CD14-positive monocyte (primary cell): ENCODE data around the gene DRC1. TPM values are rescaled to one million over a fixed set of nuclear protein-coding genes. Genes with fewer than 3 reads are reported as not detected.

Experiments
- DNase-seq, 3 donors: peaks; one replicate each; pipeline ENCODE4 v3.0.0-alpha.2; 2011 to 2022
- H2AFZ ChIP-seq: 2 replicates; pipeline ENCODE4 v1.6.0; 2012; ENCODE audit warnings: mild to moderate bottlenecking, low read depth, low read length, inconsistent platforms; ENCODE audit not compliant: insufficient read depth, poor library complexity, severe bottlenecking
- H3K27ac ChIP-seq, 2 donors: 1 replicate in 1 of 2; 2 replicates in 1 of 2; pipeline ENCODE4 v1.5.1; 2012 to 2013; ENCODE audit warnings: low read length in 2 of 2, control low read depth in 1 of 2, inconsistent platforms in 1 of 2, low read depth in 1 of 2, mild to moderate bottlenecking in 1 of 2
- H3K27me3 ChIP-seq, 2 donors: one replicate each; pipeline versions ENCODE4 v1.6.0 to v1.6.1; 2011 to 2013; ENCODE audit warnings: low read length in 2 of 2; ENCODE audit not compliant: control insufficient read depth in 2 of 2, insufficient read depth in 2 of 2
- H3K36me3 ChIP-seq, 2 donors: replicated peaks in 1 of 2; 1 replicate in 1 of 2; 2 replicates in 1 of 2; pipeline versions ENCODE4 v1.5.1 to v1.6.1; 2012 to 2013; ENCODE audit warnings: low read length in 2 of 2, control low read depth in 1 of 2, inconsistent platforms in 1 of 2, mild to moderate bottlenecking in 1 of 2; ENCODE audit not compliant: insufficient read depth in 2 of 2, control insufficient read depth in 1 of 2
- H3K4me1 ChIP-seq, 2 donors: 1 replicate in 1 of 2; 2 replicates in 1 of 2; pipeline versions ENCODE4 v1.5.1 to v1.6.1; 2012 to 2013; ENCODE audit warnings: low read length in 2 of 2, control low read depth in 1 of 2, inconsistent platforms in 1 of 2, mild to moderate bottlenecking in 1 of 2, moderate library complexity in 1 of 2; ENCODE audit not compliant: insufficient read depth in 2 of 2, control insufficient read depth in 1 of 2
- H3K4me2 ChIP-seq: replicated peaks from 2 replicates; pipeline ENCODE3; 2012; ENCODE audit warnings: low read length, moderate library complexity, mild to moderate bottlenecking; ENCODE audit not compliant: poor library complexity, severe bottlenecking; ENCODE audit errors: extremely low read depth
- H3K4me3 ChIP-seq, 3 experiments: fragments of 200-600 bp in 1 of 3; sonication (generic) in 1 of 3; replicated peaks in 1 of 3; 1 replicate in 2 of 3; 2 replicates in 1 of 3; pipeline ENCODE4 v1.5.1; 2011 to 2013; ENCODE audit warnings: low read length in 3 of 3, mild to moderate bottlenecking in 3 of 3, control low read depth in 2 of 3, low read depth in 2 of 3, inconsistent platforms in 1 of 3, moderate library complexity in 1 of 3
- H3K79me2 ChIP-seq: 2 replicates; pipeline ENCODE4 v1.6.0; 2012; ENCODE audit warnings: mild to moderate bottlenecking, control low read depth, inconsistent platforms, low read length, moderate library complexity; ENCODE audit not compliant: insufficient read depth
- H3K9ac ChIP-seq: 2 replicates; pipeline ENCODE4 v1.6.0; 2017; ENCODE audit warnings: low read length, mild to moderate bottlenecking; ENCODE audit not compliant: insufficient read depth, poor library complexity, severe bottlenecking
- H3K9me3 ChIP-seq, 2 donors: replicated peaks in 1 of 2; 1 replicate in 1 of 2; 2 replicates in 1 of 2; pipeline versions ENCODE4 v1.5.1 to v1.6.1; 2012 to 2013; ENCODE audit warnings: low read length in 2 of 2, control low read depth in 1 of 2; ENCODE audit not compliant: control insufficient read depth in 1 of 2, insufficient read depth in 1 of 2
- H4K20me1 ChIP-seq: 2 replicates; pipeline ENCODE4 v1.6.0; 2012; ENCODE audit warnings: mild to moderate bottlenecking, low read length, control low read depth, moderate library complexity; ENCODE audit not compliant: insufficient read depth
- H3K27ac Mint-ChIP-seq, 7 donors: one replicate each; pipeline ENCODE4 v1.8.0; 2020; ENCODE audit warnings: mild to moderate bottlenecking in 7 of 7, mixed read lengths in 7 of 7, moderate library complexity in 6 of 7, inconsistent platforms in 2 of 7
- H3K27me3 Mint-ChIP-seq, 3 donors: one replicate each; pipeline ENCODE4 v1.8.0; 2021 to 2022; ENCODE audit warnings: low read depth in 3 of 3, mild to moderate bottlenecking in 3 of 3, mixed read lengths in 3 of 3, moderate library complexity in 3 of 3, inconsistent platforms in 1 of 3
- H3K36me3 Mint-ChIP-seq, 2 donors: one replicate each; pipeline ENCODE4 v1.8.0; 2020; ENCODE audit warnings: mixed read lengths in 2 of 2, inconsistent platforms in 1 of 2, mild to moderate bottlenecking in 1 of 2
- H3K4me1 Mint-ChIP-seq: one replicate; pipeline ENCODE4 v1.8.0; 2020; ENCODE audit warnings: mild to moderate bottlenecking, mixed read lengths
- H3K4me3 Mint-ChIP-seq, 2 donors: one replicate each; pipeline ENCODE4 v1.8.0; 2020; ENCODE audit warnings: mild to moderate bottlenecking in 2 of 2, mixed read lengths in 2 of 2, moderate library complexity in 1 of 2
- H3K9me3 Mint-ChIP-seq, 7 donors: one replicate each; pipeline ENCODE4 v1.8.0; 2020 to 2022; ENCODE audit warnings: mixed read lengths in 7 of 7, mild to moderate bottlenecking in 6 of 7, moderate library complexity in 6 of 7, inconsistent platforms in 2 of 7
- CTCF ChIP-seq: fragments of 200-600 bp; IDR thresholded peaks from one replicate; pipeline ENCODE4 v1.8.0; 2022; ENCODE audit warnings: antibody characterized with exemption, mild to moderate bottlenecking
- WGBS: methylation state at CpG from one replicate; pipeline ENCODE4 v1.1.5; 2013; ENCODE audit warnings: missing lambda C conversion rate; ENCODE audit not compliant: insufficient coverage; 5-methylcytosine and 5-hydroxymethylcytosine counted together
- intact Hi-C, 2 donors: fragments of 100-400 bp; cut with micrococcal nuclease; formaldehyde crosslinking; loops; one replicate each; pipeline versions ENCODE4 v1.15.0 to v1.15.1; 2023
- polyA plus RNA-seq, 3 donors: library from polyadenylated mRNA; depleted of rRNA in 1 of 3; unstranded in 2 of 3; stranded (reverse) in 1 of 3; fragments of 300-500 nt in 2 of 3; fragments of >200 nt in 1 of 3; fragmentation: Illumina TruSeq in 2 of 3; gene quantifications; 1 replicate in 2 of 3; 2 replicates in 1 of 3; pipeline ENCODE4 v1.2.3, GENCODE V29; 2012 to 2021

The DRC1 gene
- polyA plus RNA-seq, 3 donors: not detected

GRCh38 chr2:26444236-26444635, 42.5 kb downstream of the DRC1 start:
- H4K20me1 ChIP-seq: no peaks in the 10 kb centered on the region
- Mint-ChIP-seq H3K9me3 (no peaks in the 10 kb centered on the region), H3K27me3 (peaks cover 0 to 5% (median 2%) of the 10 kb centered on the region in 3 donors), H3K27ac (no peak overlapping the region), H3K36me3 (no peaks in the 10 kb centered on the region), H3K4me1 (no peaks in the 10 kb centered on the region), H3K4me3 (no peak overlapping the region)
- no peaks in the 10 kb centered on the region for H3K79me2 ChIP-seq
- H3K9me3 ChIP-seq: no peaks in the 10 kb centered on the region
- intact Hi-C loops: no loop called here
- no peaks in the 10 kb centered on the region for H3K36me3 ChIP-seq
- H2AFZ ChIP-seq: no peak overlapping the region
- H3K4me1 ChIP-seq: no peaks in the 10 kb centered on the region
- 91% methylated on average over 6 of the region's 7 CpGs for WGBS
- H3K4me3 ChIP-seq: no peak overlapping the region
- no peak overlapping the region for H3K9ac ChIP-seq
- no peak for DNase-seq
- no peaks in the 10 kb centered on the region for H3K27me3 ChIP-seq
- no peak for TF ChIP-seq CTCF
- H3K4me2 ChIP-seq: no peak overlapping the region
- H3K27ac ChIP-seq: no peak overlapping the region

GRCh38 chr2:26448651-26449050, 46.9 kb downstream of the DRC1 start:
- no peaks in the 10 kb centered on the region for H4K20me1 ChIP-seq
- Mint-ChIP-seq H3K9me3 (peaks cover 0 to 4% (median 0%) of the 10 kb centered on the region in 7 donors), H3K27me3 (peaks cover 0 to 2% (median 2%) of the 10 kb centered on the region in 3 donors), H3K4me3 (no peak overlapping the region), H3K36me3 (no peaks in the 10 kb centered on the region), H3K27ac (peak overlapping the region in 1 of 7 donors; percentile 45), H3K4me1 (peaks cover 8% of the 10 kb centered on the region)
- no peak overlapping the region for H2AFZ ChIP-seq
- H3K79me2 ChIP-seq: no peaks in the 10 kb centered on the region
- no peaks in the 10 kb centered on the region for H3K9me3 ChIP-seq
- intact Hi-C loops: no loop called here
- no peak for TF ChIP-seq CTCF
- 95% methylated on average over 5 of the region's 9 CpGs for WGBS
- H3K27ac ChIP-seq: no peak overlapping the region
- H3K4me3 ChIP-seq: no peak overlapping the region
- H3K4me2 ChIP-seq: no peak overlapping the region
- no peak overlapping the region for H3K9ac ChIP-seq
- no peak for DNase-seq
- no peaks in the 10 kb centered on the region for H3K27me3 ChIP-seq
- H3K36me3 ChIP-seq: no peaks in the 10 kb centered on the region
- no peaks in the 10 kb centered on the region for H3K4me1 ChIP-seq
